Upper lobe of right lung (tissue), 1 donor: ENCODE data around the gene C2CD2. TPM values are rescaled to one million over a fixed set of nuclear protein-coding genes. Genes with fewer than 3 reads are reported as not detected.

Source experiments
- ATAC-seq: fragments of 200-7000 bp; cut with Tn5 transposase; one replicate; pipeline ENCODE4 v1.9.1; 2020; ENCODE audit warnings: mild to moderate bottlenecking, moderate library complexity
- DNase-seq: peaks from one replicate; pipeline ENCODE4 v3.0.0-alpha.2; 2020
- H3K27ac ChIP-seq: fragments of 200-600 bp; one replicate; pipeline ENCODE4 v1.8.0; 2022
- H3K27me3 ChIP-seq: fragments of 200-600 bp; one replicate; pipeline ENCODE4 v1.8.0; 2022; ENCODE audit warnings: mild to moderate bottlenecking
- H3K36me3 ChIP-seq: fragments of 200-600 bp; one replicate; pipeline ENCODE4 v1.8.0; 2022
- H3K4me1 ChIP-seq: fragments of 200-600 bp; one replicate; pipeline ENCODE4 v1.8.0; 2022
- H3K4me3 ChIP-seq: fragments of 200-600 bp; one replicate; pipeline ENCODE4 v1.8.0; 2022; ENCODE audit warnings: mild to moderate bottlenecking
- H3K9me3 ChIP-seq: fragments of 200-600 bp; one replicate; pipeline ENCODE4 v1.8.0; 2022
- intact Hi-C: fragments of 100-400 bp; cut with DNase I; formaldehyde crosslinking; loops from one replicate; pipeline ENCODE4 v1.11.0; 2022
- total RNA-seq: library from RNA; stranded (reverse); fragmentation: NEBNext Ultra II Directional; extraction: Animal tissue kit (Norgen Biotek cat#: 25700); gene quantifications from one replicate; pipeline ENCODE4 v1.2.1, GENCODE V29; 2021
- TF ChIP-seq, protein P1 (sequence below): fragments of 200-600 bp; IDR thresholded peaks from one replicate; pipeline ENCODE4 v1.8.0; 2022; ENCODE audit warnings: antibody characterized with exemption
- donor health status: DM: no; HTN: yes; CAD: no; lungs with severe emphysema.

C2CD2 gene
- total RNA-seq, 1 donor from 2014 or later = 26.4 TPM

DNA sequence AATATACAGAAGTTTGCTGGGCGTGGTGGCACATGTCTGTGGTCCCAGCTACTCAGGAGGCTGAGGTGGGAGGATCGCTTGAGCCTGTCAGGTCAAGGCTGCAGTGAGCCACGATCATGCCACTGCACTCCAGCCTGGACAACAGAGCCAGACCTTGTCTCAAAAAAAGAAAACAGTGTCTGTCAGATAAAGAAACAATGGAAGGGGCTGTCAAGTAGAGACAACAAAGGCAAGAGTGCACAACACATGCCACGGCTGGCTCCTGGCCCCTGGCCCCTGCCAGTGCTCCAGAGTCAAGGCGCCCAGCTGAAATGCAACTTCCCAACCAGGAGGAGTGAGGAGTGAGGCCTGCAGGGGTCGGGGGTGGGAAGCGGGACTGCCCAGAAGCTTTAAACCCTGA, 107.3 kb downstream of the C2CD2 start:
- H3K36me3 ChIP-seq = no peaks in the 10 kb centered on the region
- TF ChIP-seq, protein P1, sequence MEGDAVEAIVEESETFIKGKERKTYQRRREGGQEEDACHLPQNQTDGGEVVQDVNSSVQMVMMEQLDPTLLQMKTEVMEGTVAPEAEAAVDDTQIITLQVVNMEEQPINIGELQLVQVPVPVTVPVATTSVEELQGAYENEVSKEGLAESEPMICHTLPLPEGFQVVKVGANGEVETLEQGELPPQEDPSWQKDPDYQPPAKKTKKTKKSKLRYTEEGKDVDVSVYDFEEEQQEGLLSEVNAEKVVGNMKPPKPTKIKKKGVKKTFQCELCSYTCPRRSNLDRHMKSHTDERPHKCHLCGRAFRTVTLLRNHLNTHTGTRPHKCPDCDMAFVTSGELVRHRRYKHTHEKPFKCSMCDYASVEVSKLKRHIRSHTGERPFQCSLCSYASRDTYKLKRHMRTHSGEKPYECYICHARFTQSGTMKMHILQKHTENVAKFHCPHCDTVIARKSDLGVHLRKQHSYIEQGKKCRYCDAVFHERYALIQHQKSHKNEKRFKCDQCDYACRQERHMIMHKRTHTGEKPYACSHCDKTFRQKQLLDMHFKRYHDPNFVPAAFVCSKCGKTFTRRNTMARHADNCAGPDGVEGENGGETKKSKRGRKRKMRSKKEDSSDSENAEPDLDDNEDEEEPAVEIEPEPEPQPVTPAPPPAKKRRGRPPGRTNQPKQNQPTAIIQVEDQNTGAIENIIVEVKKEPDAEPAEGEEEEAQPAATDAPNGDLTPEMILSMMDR = no peak
- H3K4me3 ChIP-seq = no peak overlapping the region
- intact Hi-C loops = no loop called here
- H3K4me1 ChIP-seq = no peaks in the 10 kb centered on the region
- ATAC-seq (no peak), DNase-seq (peak; percentile 32)
- H3K27me3 ChIP-seq = no peaks in the 10 kb centered on the region
- no peak overlapping the region for H3K27ac ChIP-seq
- H3K9me3 ChIP-seq = no peaks in the 10 kb centered on the region

DNA sequence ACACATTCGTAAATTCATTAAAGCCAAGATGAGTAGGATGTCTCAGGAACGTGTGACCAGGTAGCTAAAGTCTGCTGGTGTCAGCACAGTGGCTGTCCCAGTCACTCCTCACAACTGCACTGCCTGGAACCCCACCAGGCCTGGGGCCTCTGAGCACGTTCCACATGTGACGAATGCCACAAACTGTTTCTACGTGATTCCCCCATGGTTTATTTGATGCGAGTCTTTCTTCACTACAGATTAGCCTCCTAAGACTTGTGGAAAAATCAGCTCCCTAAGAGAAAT, 107.8 kb downstream of the C2CD2 start:
- H3K4me1 ChIP-seq = no peaks in the 10 kb centered on the region
- intact Hi-C loops = no loop called here
- DNase-seq (peak; percentile 16), ATAC-seq (no peak)
- H3K27me3 ChIP-seq = no peaks in the 10 kb centered on the region
- TF ChIP-seq, protein P1 = no peak
- H3K27ac ChIP-seq = no peak overlapping the region
- no peaks in the 10 kb centered on the region for H3K36me3 ChIP-seq
- no peaks in the 10 kb centered on the region for H3K9me3 ChIP-seq
- H3K4me3 ChIP-seq = no peak overlapping the region

DNA sequence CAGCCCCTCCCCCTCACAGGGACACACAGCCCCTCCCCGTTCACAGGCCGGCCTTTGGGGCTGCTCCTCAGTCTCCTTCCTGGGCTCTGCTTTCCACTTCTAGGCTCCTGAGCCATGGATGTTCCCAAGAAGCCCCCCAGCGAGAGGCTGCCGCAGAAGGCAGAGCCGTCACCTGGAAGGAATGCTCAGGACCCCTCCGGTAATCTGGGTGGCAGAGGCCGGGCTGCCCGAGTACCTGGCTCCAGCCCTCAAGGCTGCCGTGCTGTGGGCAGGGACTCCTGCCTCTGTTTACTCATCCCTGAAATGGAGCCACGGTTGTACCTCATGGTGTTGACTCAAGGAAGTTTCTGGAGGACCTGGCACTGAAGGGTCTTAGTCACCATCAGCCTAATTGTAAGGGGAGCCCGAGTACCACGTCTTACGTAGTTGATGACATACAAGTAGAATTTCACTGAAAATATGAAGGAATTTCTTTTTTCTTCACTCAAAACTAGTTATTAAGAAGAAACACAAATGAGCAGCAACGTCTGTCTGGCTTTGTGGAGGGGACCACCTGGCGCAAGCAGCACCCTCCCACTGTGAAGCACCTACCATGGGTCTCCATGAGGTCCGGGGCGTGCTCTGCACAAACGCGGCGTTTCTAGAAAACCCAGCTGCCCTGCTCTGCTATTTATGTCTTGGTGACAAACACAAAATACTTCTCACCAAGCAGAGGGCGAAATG, 108.3 kb downstream of the C2CD2 start:
- TF ChIP-seq, protein P1 = no peak
- no peak overlapping the region for H3K4me3 ChIP-seq

DNA sequence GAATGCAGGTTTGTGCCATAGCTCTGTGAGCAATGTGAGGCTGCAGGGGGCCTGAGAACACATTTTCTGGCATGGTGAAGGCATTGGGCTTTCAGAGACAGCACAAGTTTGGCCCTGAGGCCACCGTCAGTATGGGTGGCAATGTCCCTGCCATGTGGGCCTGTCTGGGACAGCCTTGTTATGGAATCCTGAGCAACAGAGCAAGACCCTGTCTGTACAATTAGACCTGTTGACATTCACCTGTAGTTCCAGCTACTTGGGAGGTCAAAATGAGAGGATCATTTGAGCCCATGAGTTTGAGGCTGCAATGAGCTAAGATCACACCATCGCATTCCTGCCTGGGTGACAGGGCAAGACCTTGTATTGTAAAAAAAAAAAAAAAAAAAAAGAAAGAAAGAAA, 110.2 kb downstream of the C2CD2 start:
- H3K27ac ChIP-seq = no peak overlapping the region
- TF ChIP-seq, protein P1 = no peak
- peaks cover 8% of the 10 kb centered on the region for H3K36me3 ChIP-seq
- intact Hi-C loops = no loop called here
- ATAC-seq (no peak), DNase-seq (peak; percentile 28)
- no peaks in the 10 kb centered on the region for H3K9me3 ChIP-seq
- no peaks in the 10 kb centered on the region for H3K27me3 ChIP-seq
- no peaks in the 10 kb centered on the region for H3K4me1 ChIP-seq
- no peak overlapping the region for H3K4me3 ChIP-seq

More for the DNA sequence above, 108.3 kb downstream of the C2CD2 start:
- ATAC-seq (no peak), DNase-seq (peak; percentile 54)
- Histone ChIP-seq H3K9me3 (no peaks in the 10 kb centered on the region), H3K27me3 (no peaks in the 10 kb centered on the region), H3K36me3 (no peaks in the 10 kb centered on the region), H3K4me1 (no peaks in the 10 kb centered on the region), H3K27ac (no peak overlapping the region)
- intact Hi-C loops = no loop called here

DNA sequence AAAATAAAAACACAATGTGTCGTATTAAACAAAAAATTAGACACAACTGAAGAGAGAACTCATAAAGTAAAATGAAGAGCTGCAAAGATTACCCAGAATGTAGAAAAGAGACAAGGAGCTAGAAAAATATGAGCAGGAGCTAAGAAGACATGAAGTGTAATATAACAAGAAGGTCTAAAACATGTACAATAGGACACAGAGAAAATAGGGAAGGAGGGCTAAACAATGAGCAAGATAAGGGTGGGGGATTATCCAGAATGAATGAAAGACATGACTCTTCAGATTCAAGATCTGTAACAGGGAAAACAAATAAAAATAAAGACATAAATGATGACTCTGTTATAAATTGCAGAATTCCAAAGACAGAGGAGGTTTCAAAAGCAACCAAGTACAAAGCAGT, 112.9 kb downstream of the C2CD2 start:
- no peaks in the 10 kb centered on the region for H3K4me1 ChIP-seq
- TF ChIP-seq, protein P1 = no peak
- no peak for ATAC-seq

More for the DNA sequence above, 112.9 kb downstream of the C2CD2 start:
- Histone ChIP-seq H3K27me3 (no peaks in the 10 kb centered on the region), H3K4me3 (no peak overlapping the region), H3K36me3 (peaks cover 27% of the 10 kb centered on the region), H3K9me3 (no peaks in the 10 kb centered on the region), H3K27ac (no peak overlapping the region)
- intact Hi-C loops = no loop called here
- DNase-seq = no peak
